Measurements from ENCODE around the gene PITPNC1.
"Not testable (repeated sequence)": the region's sequence is repeated elsewhere in the genome, so short reads cannot be mapped to it uniquely, and the experiment has no call there.

The PITPNC1 gene

GRCh38 chr17:67369676-67370075, 7.4 kb upstream of the PITPNC1 start:
- DNase-seq (ENCODE audit: low read depth in 2 of 2), result no peak

GRCh38 chr17:67372751-67373150, 4.3 kb upstream of the PITPNC1 start:
- no peak for DNase-seq (ENCODE audit: low read depth in 2 of 2)

DNA sequence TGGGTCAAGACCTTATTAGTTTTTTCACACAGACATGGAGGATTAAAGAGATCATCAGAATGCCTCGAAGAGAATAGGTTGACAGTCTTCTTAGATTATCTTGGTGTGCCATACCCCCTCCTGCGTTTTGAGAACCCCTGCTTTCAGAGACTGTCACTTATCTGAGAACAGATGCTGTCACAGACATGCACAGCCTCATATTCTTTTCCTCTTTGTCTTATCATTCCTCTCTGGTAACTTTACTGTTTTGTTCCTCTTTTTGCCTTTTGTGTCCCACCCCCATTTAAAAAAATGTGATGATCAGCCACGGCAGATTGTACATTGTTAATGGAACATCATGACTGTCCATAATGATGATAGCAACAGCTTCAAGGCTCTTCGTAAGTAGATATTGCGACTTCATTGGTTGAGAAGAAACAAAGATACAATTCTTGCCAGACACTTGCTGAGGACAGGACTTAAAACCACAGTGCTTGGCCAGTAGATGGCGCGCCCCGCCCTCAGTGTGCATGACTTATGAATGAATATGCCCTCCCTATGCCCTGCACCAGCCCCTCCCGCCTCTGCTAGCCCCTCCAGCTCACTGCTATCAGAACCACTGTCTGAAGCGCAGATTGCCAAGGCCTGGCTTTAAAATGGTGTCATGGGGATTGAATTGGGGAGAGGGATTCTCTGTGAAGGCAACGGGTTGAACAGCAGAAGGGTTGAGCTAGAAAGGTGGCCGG, 2.6 kb upstream of the PITPNC1 start:
- DNase-seq (ENCODE audit: low read depth in 2 of 2), result peak; percentile 69 to 85

DNA sequence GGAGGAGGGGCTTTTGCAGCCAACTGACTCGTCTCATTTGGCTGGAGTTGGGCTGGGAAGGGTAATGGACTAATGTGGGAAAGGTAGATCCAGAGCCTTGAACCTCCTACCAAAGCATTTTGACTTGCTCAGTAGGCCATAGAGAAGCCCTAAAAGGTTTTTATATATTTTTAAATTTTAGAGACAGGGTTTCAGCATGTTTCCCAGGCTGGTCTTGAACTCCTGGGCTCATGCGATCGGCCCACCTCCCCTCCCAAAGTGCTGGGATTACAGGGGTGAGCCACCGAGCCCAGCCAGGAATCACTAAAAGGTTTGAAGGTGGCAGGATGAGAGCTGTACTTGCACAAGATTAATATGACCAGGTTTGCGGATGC, 2.0 kb upstream of the PITPNC1 start:
- no peak for DNase-seq (ENCODE audit: low read depth in 2 of 2)

- no peak for DNase-seq (ENCODE audit: low read depth in 2 of 2)
Measured at GRCh38 chr17:67375716-67376115, 1.4 kb upstream of the PITPNC1 start.

- DNase-seq (ENCODE audit: low read depth in 2 of 2), result no peak
Measured at GRCh38 chr17:67376415-67376736, 705 bp upstream of the PITPNC1 start.

DNA sequence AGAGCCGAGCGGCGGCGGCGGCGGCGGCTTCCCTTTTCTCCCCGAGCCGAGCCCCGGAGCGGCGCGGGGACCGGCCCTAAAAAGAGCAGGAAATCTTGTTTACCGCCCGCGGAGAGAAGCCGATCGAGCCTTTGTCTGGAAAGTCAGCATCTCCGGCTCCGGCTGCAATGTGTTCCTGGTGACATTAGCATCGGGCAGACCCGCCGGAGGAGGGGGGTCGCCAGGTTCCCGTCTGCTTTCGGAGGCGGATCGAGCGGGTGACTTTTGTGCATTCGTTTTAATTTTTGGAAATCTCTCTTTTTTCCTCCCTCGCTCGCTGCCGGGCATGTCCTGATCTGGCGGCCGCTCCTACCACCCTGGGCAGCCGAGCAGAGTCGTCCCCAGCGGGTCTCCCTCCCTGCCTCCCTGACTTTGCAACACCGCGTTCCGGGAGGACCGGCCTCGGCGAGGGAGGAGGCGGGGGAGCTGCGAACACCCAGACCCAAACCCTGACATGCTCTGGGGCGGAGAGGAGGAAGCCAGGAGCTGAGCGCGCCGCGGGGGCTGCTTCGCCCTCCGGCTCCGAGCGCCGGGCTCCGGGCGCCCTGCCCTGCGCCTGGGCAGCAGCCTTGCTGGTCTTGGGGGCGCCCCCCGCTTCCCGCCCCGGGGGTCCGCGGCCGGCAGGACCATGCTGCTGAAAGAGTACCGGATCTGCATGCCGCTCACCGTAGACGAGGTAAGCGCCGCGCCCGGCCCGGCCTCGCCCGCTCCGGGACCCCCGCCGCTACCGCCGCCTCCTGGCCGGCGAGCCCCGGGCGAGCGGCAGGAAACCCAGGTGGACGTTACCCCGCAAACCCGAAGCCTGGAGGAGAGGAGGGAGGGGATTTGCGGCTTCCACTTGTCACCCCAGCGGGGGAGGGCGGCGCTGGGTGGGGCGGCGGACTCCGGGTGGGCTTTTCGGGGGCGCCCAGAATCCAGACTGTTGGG, 690 bp downstream of the PITPNC1 start:
- DNase-seq (ENCODE audit: low read depth in 2 of 2), result peak; percentile 22 to 40

DNA sequence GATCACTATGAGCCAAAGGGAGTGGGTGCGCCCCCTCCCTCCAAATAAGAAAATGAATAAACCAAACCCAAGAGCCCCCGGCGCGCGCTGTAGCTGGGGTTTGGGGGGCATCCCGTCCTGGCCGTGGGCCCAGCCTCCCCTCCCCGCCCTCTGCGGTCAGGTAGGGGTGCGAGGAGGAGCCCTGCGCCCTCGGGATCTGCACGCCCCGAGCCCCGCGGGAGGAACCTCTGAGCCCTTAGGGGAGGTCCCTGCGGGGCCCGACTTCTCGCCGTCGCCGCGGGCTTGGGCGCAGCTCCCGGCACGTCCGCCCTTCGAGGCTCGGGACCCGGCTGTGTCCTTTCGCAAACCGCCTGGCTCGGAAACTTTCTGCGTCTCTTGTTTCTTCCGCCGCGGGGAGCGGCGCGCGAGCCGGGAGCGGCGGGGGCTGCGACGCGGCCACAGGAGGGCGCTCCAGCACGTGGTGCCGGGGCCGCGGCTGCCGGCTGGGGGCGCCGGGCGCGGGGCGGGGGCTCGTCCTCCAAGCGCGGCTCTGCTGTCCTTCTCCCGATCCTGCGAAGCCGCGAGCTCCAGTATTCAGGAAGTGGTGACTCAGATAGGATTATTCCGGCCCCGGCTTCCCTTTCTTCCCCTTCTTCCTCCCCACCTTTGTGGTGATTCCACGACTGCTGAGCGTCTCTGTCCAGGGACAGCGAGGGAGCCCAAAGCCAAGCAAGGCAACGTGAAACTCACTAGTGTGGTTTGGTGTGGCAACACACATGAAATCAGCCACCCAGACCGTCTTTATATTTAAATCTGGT, 1.6 kb downstream of the PITPNC1 start:
- peak; percentile 60 to 67 for DNase-seq (ENCODE audit: low read depth in 2 of 2)

- DNase-seq (ENCODE audit: low read depth in 2 of 2), result no peak
Measured at GRCh38 chr17:67379251-67379630, 2.2 kb downstream of the PITPNC1 start.

DNA sequence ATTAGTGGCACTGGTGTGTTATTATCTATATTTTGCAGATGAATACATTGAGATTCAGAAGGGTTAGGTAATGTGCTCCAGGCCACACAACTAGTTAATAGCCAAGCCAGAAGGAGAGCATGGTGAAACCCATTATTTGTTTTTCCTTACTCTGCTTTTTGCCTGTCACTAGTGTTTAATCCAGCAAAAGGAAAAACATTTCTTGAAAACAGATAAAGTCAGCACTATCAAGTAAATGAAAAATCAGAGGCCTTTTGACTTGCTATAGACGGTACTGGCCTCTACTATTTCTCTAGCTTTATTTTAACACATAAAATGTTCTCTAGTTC, 4.8 kb downstream of the PITPNC1 start:
- no peak for DNase-seq (ENCODE audit: low read depth in 2 of 2)

DNA sequence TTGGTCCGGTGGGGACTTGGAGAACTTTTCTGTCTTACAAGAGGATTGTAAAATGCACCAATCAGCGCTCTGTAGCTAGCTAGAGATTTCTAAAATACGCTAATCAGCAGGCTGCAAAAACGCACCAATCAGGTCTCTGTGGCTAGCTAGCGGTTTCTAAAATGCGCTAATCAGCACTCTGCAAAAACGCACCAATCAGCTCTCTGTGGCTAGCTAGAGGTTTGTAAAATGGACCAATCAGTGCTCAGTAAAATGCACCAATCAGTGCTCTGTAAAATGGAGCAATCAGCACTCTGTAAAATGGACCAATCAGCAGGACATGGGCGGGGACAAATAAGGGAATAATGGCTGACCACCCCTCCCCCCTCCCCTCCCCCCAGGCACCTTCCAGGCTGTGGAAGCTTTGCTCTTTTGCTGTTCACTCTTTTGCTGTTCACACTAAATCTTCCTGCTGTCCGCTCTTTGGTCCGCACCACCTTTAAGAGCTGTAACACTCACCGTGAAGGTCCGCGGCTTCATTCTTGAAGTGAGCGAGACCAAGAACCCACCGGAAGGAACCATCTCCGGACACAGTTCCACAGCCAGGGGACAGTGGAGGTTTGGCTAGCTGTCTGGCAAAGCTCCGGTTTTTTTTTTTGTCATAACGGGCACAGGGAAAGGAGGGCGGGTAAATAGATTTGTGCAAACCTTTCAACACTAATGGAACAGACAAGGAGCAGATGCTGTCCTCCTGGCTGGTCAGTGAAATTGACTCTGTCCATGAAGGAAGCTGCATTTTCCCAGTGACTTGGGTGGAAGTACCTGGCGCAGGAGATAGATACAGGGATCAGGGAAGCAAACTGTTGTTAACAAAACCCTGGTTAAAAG, 8.3 kb downstream of the PITPNC1 start:
- no peak for DNase-seq (ENCODE audit: low read depth in 2 of 2)

DNA sequence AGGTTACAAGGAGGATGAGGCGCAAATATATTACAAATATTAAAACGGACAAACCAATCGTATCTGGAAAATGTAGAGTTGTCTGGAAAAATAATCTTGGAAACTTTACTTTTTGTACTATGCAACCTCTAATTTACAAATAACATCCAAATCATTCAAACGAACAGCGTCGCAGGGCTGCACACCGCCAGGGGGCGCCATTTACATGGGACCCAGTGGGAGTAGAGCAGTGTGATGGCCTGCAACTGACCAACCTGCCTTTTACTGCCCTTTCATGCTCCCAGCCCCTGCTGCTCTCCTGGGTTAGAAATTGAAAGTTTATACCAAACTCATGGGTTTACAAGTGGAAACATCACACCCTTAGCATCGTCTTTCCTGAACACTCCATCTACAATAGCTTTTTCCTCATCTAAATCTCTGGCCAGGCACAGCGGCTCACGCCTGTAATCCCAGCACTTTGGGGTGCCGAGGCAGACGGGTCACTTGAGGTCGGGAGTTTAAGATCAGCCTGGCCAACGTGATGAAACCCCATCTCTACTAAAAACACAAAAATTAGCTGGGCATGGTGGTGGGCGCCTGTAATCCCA, 10.0 kb downstream of the PITPNC1 start:
- peak; percentile 44 to 68 for DNase-seq (ENCODE audit: low read depth in 2 of 2)

DNA sequence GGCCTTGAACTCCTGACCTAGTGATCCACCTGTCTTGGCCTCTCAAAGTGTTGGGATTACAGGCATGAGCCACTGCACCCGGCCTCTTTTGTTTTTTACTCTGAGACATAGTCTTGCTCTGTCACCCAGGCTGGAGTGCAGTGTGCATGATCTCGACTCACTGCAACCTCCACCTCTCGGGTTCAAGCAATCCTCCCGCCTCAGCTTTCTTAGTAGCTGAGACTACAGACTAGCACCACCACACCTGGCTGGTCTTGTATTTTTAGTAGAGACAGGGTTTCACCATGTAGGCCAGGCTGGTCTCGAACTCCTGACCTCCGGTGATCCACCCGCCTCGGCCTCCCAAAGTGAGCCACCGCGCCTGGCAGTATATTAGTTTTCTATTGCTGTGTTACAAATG, 11.5 kb downstream of the PITPNC1 start:
- DNase-seq (ENCODE audit: low read depth in 2 of 2), result not testable (repeated sequence)

- no peak for DNase-seq (ENCODE audit: low read depth in 2 of 2)
Measured at GRCh38 chr17:67388986-67389385, 11.9 kb downstream of the PITPNC1 start.

DNA sequence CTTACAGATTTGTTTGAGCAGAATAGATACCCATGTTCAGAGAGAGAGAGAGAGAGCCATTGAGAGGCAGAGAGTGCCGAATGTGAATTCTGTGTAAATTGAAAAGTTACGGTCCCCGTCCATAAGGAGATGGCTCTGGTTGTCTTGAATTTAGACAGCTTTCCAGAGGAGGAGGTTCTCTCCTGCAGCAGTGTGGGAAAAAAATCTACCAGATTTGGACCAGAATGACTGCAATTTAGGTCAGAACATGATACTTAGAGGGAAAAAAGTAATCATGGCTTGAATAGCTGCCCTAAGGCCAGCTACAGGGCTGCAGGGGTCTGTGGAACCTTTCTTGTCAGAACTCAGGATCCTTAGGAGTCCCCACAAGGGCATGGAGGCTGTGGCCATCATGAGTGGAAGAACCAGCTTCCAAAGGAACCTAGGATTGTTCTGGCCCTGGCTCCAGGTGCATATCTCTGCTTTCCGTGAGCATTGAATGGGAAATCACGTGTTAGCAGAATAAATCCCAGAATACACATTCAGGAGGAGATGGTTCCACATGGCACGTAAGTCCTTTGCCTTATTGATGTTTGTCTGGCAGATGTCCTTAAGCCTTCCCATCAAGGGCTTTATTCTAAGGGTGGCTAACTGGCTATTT, 13.0 kb downstream of the PITPNC1 start:
- no peak for DNase-seq (ENCODE audit: low read depth in 2 of 2)

- peak in 1 of 2 experiments; percentile 24 for DNase-seq (ENCODE audit: low read depth in 2 of 2)
Measured at GRCh38 chr17:67390646-67391361, 13.7 kb downstream of the PITPNC1 start.

- DNase-seq (ENCODE audit: low read depth in 2 of 2), result no peak
Measured at GRCh38 chr17:67392111-67392510, 15.0 kb downstream of the PITPNC1 start.

- DNase-seq (ENCODE audit: low read depth in 2 of 2), result no peak
Measured at GRCh38 chr17:67393809-67394397, 16.8 kb downstream of the PITPNC1 start.

DNA sequence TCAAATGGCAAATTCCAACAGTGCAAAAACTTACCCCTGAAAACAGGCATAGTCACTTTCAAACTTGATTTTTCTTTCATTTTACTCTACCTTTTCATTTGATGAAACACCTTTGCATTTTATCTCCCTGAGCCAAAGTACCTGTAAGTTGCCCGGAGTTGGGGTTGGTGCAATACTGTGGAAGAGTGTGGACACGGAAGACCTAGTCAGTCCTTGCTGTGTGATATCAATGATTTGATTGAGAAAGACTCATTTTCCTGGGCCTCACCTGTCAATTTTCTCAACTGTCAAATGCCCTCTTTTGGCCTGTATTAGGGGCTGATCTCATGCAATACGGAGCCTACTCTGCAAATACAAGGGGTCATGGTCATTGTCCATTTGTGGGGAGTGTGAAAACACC, 22.6 kb downstream of the PITPNC1 start:
- DNase-seq (ENCODE audit: low read depth in 2 of 2), result no peak

DNA sequence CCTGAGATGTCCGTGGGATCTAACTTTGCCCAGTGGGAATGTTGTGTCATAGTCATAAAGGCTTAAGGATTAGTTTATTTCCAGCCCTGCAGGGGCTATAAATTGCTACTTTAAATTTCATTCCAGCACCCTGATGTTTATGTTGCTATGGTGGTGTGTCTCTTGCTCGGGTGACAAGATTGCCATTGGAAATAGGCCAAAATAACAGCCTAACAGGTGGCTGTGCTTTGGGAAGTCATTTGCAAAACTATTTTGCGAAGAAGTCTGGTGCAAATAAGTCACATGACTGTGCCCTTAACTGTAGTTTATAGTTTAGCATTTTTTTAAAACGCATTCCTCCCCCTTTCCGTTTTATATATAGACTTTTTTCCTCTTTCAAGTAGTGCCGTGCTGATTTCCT, 23.1 kb downstream of the PITPNC1 start:
- no peak for DNase-seq (ENCODE audit: low read depth in 2 of 2)
